Endothelial cell (in vitro differentiated cells): ENCODE data around the gene CACNA1D. TPM values are rescaled to one million over a fixed set of nuclear protein-coding genes. Genes with fewer than 3 reads are reported as not detected.
A peak's percentile ranks its signal among the peaks of the same experiment; 100 is the strongest.

Experiments used
- DNase-seq: peaks from one replicate; pipeline ENCODE4 v3.0.0; 2021; ENCODE audit warnings: low spot score
- H3K27ac Mint-ChIP-seq: one replicate; pipeline ENCODE4 v1.8.0; 2021; ENCODE audit warnings: mixed read lengths, inconsistent platforms; ENCODE audit not compliant: unreplicated experiment
- H3K27me3 Mint-ChIP-seq: one replicate; pipeline ENCODE4 v1.8.0; 2021; ENCODE audit warnings: mild to moderate bottlenecking, moderate library complexity, mixed read lengths, inconsistent platforms; ENCODE audit not compliant: unreplicated experiment
- H3K36me3 Mint-ChIP-seq: one replicate; pipeline ENCODE4 v1.8.0; 2021; ENCODE audit warnings: mild to moderate bottlenecking, low read depth, mixed read lengths, inconsistent platforms; ENCODE audit not compliant: unreplicated experiment
- H3K4me1 Mint-ChIP-seq: one replicate; pipeline ENCODE4 v1.8.0; 2021; ENCODE audit warnings: mild to moderate bottlenecking, mixed read lengths, inconsistent platforms; ENCODE audit not compliant: unreplicated experiment
- H3K4me3 Mint-ChIP-seq: one replicate; pipeline ENCODE4 v1.8.0; 2021; ENCODE audit warnings: mild to moderate bottlenecking, mixed read lengths, inconsistent platforms; ENCODE audit not compliant: unreplicated experiment
- H3K9me3 Mint-ChIP-seq: one replicate; pipeline ENCODE4 v1.8.0; 2021; ENCODE audit warnings: mixed read lengths, inconsistent platforms; ENCODE audit not compliant: unreplicated experiment
- total RNA-seq: library from RNA; stranded (reverse); fragmentation: NEBNext Ultra II Directional; extraction: Animal tissue kit (Norgen Biotek cat#: 25700); gene quantifications from one replicate; pipeline ENCODE4 v1.2.1, GENCODE V29; 2021; ENCODE audit not compliant: unreplicated experiment
- TF ChIP-seq, protein P1 (sequence below): fragments of 200-600 bp; sonication (generic); IDR thresholded peaks from one replicate; pipeline ENCODE4 v1.5.0; 2021; ENCODE audit warnings: antibody characterized with exemption; ENCODE audit not compliant: unreplicated experiment

CACNA1D gene
- total RNA-seq, 1 donor from 2014 or later, result 208 TPM

DNA sequence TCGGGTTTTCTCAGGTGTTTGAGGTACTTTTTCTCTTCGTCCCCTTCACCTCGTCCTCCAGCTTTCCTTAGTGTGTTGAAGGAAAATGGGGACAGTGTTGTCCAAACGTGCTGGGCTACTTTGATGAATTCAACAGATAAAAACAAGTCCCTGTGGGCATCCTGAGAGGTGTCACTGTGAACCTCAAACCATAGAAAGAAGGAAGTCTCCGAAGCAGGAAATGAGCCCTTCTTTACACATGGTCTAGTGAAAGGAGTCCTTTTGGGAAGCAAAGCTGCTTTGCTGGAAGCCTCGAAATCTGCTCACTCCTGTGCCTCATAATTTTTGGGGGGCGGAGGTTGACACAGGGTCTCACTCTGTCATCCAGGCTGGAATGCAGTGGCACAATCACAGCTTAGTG is 362.6 kb downstream of the CACNA1D start:
- H3K4me3 Mint-ChIP-seq, result no peak overlapping the region
- H3K4me1 Mint-ChIP-seq, result peaks cover 2% of the 10 kb centered on the region
- no peaks in the 10 kb centered on the region for H3K9me3 Mint-ChIP-seq
- no peak overlapping the region for H3K27ac Mint-ChIP-seq
- H3K27me3 Mint-ChIP-seq, result peaks cover 5% of the 10 kb centered on the region
- no peak for DNase-seq
- TF ChIP-seq, protein P1, sequence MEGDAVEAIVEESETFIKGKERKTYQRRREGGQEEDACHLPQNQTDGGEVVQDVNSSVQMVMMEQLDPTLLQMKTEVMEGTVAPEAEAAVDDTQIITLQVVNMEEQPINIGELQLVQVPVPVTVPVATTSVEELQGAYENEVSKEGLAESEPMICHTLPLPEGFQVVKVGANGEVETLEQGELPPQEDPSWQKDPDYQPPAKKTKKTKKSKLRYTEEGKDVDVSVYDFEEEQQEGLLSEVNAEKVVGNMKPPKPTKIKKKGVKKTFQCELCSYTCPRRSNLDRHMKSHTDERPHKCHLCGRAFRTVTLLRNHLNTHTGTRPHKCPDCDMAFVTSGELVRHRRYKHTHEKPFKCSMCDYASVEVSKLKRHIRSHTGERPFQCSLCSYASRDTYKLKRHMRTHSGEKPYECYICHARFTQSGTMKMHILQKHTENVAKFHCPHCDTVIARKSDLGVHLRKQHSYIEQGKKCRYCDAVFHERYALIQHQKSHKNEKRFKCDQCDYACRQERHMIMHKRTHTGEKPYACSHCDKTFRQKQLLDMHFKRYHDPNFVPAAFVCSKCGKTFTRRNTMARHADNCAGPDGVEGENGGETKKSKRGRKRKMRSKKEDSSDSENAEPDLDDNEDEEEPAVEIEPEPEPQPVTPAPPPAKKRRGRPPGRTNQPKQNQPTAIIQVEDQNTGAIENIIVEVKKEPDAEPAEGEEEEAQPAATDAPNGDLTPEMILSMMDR, result no peak
- H3K36me3 Mint-ChIP-seq, result peaks cover under 1% of the 10 kb centered on the region

DNA sequence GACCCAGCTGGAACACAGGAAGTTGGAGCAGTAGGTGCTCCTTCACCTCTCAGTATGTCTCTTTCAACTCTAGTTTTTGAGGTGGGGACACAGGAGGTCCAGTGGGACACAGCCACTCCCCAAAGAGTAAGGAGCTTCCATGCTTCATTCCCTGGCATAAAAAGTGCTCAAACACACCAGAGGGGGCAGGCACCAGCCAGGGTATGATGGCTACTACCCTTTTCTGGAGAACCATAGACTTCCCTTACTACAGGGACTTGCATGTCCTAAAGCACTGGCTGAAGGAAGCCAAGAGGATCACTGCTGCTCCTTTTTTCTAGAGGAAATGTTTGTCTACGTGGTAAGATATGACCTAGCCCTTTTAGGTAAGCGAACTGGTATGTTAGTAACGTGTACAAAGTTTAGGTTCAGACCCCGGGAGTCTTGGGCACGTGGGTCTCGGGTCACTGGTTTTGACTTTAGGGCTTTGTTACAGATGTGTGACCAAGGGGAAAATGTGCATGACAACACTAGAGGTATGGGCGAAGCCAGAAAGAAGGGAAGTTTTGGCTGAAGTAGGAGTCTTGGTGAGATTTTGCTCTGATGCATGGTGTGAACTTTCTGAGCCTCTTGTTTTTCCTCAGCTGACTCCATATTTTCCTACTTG is 363.8 kb downstream of the CACNA1D start:
- TF ChIP-seq, protein P1, result peak; percentile 13
- Mint-ChIP-seq H3K4me3 (no peak overlapping the region), H3K9me3 (no peaks in the 10 kb centered on the region), H3K27me3 (peaks cover 5% of the 10 kb centered on the region), H3K4me1 (peaks cover 2% of the 10 kb centered on the region), H3K36me3 (peaks cover 4% of the 10 kb centered on the region), H3K27ac (no peak overlapping the region)
- DNase-seq, result no peak

GRCh38 chr3:53859178-53859577 is 364.8 kb downstream of the CACNA1D start:
- TF ChIP-seq, protein P1, result no peak
- H3K36me3 Mint-ChIP-seq, result peaks cover 4% of the 10 kb centered on the region
- no peaks in the 10 kb centered on the region for H3K9me3 Mint-ChIP-seq
- no peak for DNase-seq
- H3K4me3 Mint-ChIP-seq, result no peak overlapping the region
- peak overlapping the region; percentile 17 for H3K27ac Mint-ChIP-seq
- peaks cover 5% of the 10 kb centered on the region for H3K27me3 Mint-ChIP-seq
- peaks cover 2% of the 10 kb centered on the region for H3K4me1 Mint-ChIP-seq

DNA sequence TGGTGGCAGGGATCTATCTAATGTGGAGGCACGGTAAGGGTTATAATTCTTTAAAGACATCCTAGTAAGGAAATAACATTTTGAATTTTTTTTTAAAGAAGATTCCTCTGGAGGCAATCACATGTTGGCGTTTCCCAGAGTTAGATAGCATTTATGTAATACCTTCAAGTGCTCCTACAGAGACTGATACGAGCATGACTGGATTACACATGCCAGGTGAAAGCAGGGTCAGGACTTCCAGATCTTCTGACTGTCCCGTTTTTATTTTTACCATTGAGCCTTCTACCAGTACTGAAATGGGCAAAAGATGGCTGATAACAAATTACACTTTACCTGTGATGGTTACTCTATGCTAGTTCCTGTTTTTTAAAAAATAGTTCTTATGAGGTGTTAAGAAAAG is 365.8 kb downstream of the CACNA1D start:
- DNase-seq, result no peak
- Mint-ChIP-seq H3K27ac (no peak overlapping the region), H3K4me1 (peaks cover 2% of the 10 kb centered on the region), H3K4me3 (no peak overlapping the region), H3K36me3 (peaks cover 9% of the 10 kb centered on the region), H3K27me3 (peaks cover 3% of the 10 kb centered on the region), H3K9me3 (no peaks in the 10 kb centered on the region)
- TF ChIP-seq, protein P1, result no peak

GRCh38 chr3:53862241-53862640 is 367.8 kb downstream of the CACNA1D start:
- Mint-ChIP-seq H3K4me1 (peaks cover 2% of the 10 kb centered on the region), H3K9me3 (no peaks in the 10 kb centered on the region), H3K27ac (no peak overlapping the region), H3K27me3 (peaks cover 3% of the 10 kb centered on the region), H3K36me3 (peaks cover 14% of the 10 kb centered on the region), H3K4me3 (no peak overlapping the region)
- TF ChIP-seq, protein P1, result no peak
- no peak for DNase-seq
